HCT116 (cell line): ENCODE results near the gene SHC4. TPM values are rescaled to one million over a fixed set of nuclear protein-coding genes. Genes with fewer than 3 reads are reported as not detected.

Source experiments
- ATAC-seq: fragments of 200-7000 bp; cut with Tn5 transposase; 2 replicates; pipeline ENCODE4 v1.9.1; 2020; ENCODE audit warnings: mild to moderate bottlenecking, moderate library complexity
- BruUV-seq: library from RNA; stranded (reverse); fragments of 400-500 nt; replicated peaks from 2 replicates; lab custom pipeline; 2021; lab: Mats Ljungman, UMichigan
- CTCF ChIA-PET: fragments of 300-600 bp; sonication (Branson Sonifier 250); formaldehyde crosslinking; loops from one replicate; lab custom pipeline; 2021; ENCODE audit warnings: antibody characterized with exemption; lab: Charles Lee
- POLR2A ChIA-PET: fragments of 300-600, 350-600 bp; sonication (Branson Sonifier 250); formaldehyde crosslinking; loops from one replicate; lab custom pipeline; 2021; ENCODE audit warnings: antibody characterized with exemption; lab: Charles Lee
- RAD21 ChIA-PET, 2 experiments: fragments of 300-600 bp; sonication (Branson Sonifier 250); formaldehyde crosslinking; loops; one replicate each; lab custom pipeline; 2023; ENCODE audit warnings: low total read pairs in 2 of 2; ENCODE audit not compliant: uncharacterized antibody in 2 of 2, unreplicated experiment in 2 of 2, low non-redundant PET in 1 of 2; lab: Charles Lee
- DNase-seq: peaks from one replicate; pipeline ENCODE4 v3.0.0-alpha.2; 2010; ENCODE audit warnings: low read depth, low spot score
- H2AFZ ChIP-seq: fragments of 200-600 bp; shearing (Covaris generic), sonication (generic); 2 replicates; pipeline ENCODE4 v1.6.1; 2017; ENCODE audit warnings: low read depth, mixed run types, mixed read lengths, antibody characterized with exemption, low read length; ENCODE audit not compliant: poor library complexity, severe bottlenecking
- H3K27ac ChIP-seq: 2 replicates; pipeline ENCODE4 v1.5.1; 2012; ENCODE audit warnings: low read depth, low read length
- H3K27me3 ChIP-seq: fragments of 200-600 bp; sonication (generic); 2 replicates; pipeline ENCODE4 v1.6.1; 2016; ENCODE audit warnings: mixed run types, low read length, mixed read lengths; ENCODE audit not compliant: insufficient read depth
- H3K36me3 ChIP-seq, 2 experiments: fragments of 200-500 bp in 1 of 2; fragments of 200-600 bp in 1 of 2; sonication (Bioruptor generic) in 1 of 2; sonication (generic) in 1 of 2; 2 replicates each; pipeline versions ENCODE4 v1.5.1 to v1.6.1; 2014 to 2016; ENCODE audit warnings: low read length in 2 of 2, inconsistent platforms in 1 of 2, mixed read lengths in 1 of 2, mixed run types in 1 of 2; ENCODE audit not compliant: insufficient read depth in 2 of 2, control insufficient read depth in 1 of 2
- H3K4me1 ChIP-seq, 2 experiments: fragments of 200-600 bp in 1 of 2; sonication (generic) in 1 of 2; 2 replicates each; pipeline versions ENCODE4 v1.5.1 to v1.6.1; 2012 to 2017; ENCODE audit warnings: low read length in 2 of 2, inconsistent platforms in 1 of 2, mild to moderate bottlenecking in 1 of 2, mixed read lengths in 1 of 2, mixed run types in 1 of 2, moderate library complexity in 1 of 2; ENCODE audit not compliant: insufficient read depth in 2 of 2, control insufficient read depth in 1 of 2
- H3K4me2 ChIP-seq: fragments of 200-600 bp; sonication (generic); 2 replicates; pipeline ENCODE4 v1.6.1; 2017; ENCODE audit warnings: mixed run types, low read length, mixed read lengths
- H3K4me3 ChIP-seq, 2 experiments: fragments of 200-600 bp in 1 of 2; sonication (generic) in 1 of 2; replicated peaks in 1 of 2; 2 replicates each; pipeline ENCODE4 v1.5.1; 2011 to 2016; ENCODE audit warnings: low read length in 2 of 2, control low read depth in 1 of 2, low read depth in 1 of 2, mild to moderate bottlenecking in 1 of 2, mixed read lengths in 1 of 2, mixed run types in 1 of 2
- H3K79me2 ChIP-seq: fragments of 200-600 bp; sonication (generic); 2 replicates; pipeline ENCODE4 v1.6.1; 2017; ENCODE audit warnings: mild to moderate bottlenecking, mixed run types, low read length, moderate library complexity, mixed read lengths; ENCODE audit not compliant: insufficient read depth
- H3K9ac ChIP-seq: fragments of 200-600 bp; sonication (generic); 2 replicates; pipeline ENCODE4 v1.6.1; 2016; ENCODE audit warnings: low read length, mixed read lengths
- H3K9me2 ChIP-seq: fragments of 200-600 bp; sonication (generic), shearing (Covaris generic); 2 replicates; pipeline ENCODE4 v1.6.1; 2017; ENCODE audit warnings: mixed run types, mild to moderate bottlenecking, moderate library complexity; ENCODE audit not compliant: insufficient read depth
- H3K9me3 ChIP-seq, 2 experiments: fragments of 200-500 bp in 1 of 2; fragments of 200-600 bp in 1 of 2; sonication (Bioruptor generic) in 1 of 2; sonication (generic) in 1 of 2; 2 replicates each; pipeline ENCODE4 v1.6.1; 2014 to 2017; ENCODE audit warnings: low read length in 2 of 2, mixed read lengths in 2 of 2, inconsistent platforms in 1 of 2, low read depth in 1 of 2, mild to moderate bottlenecking in 1 of 2, mixed run types in 1 of 2, moderate library complexity in 1 of 2; ENCODE audit not compliant: control insufficient read depth in 1 of 2, insufficient read depth in 1 of 2
- H4K20me1 ChIP-seq: fragments of 200-600 bp; sonication (generic), shearing (Covaris generic); 2 replicates; pipeline ENCODE4 v1.6.1; 2017; ENCODE audit warnings: mixed run types, mild to moderate bottlenecking, moderate library complexity; ENCODE audit not compliant: insufficient read depth
- CBX3 ChIP-seq: IDR thresholded peaks from 2 replicates; pipeline ENCODE4 v1.6.1; 2012; ENCODE audit warnings: low read depth
- ELF1 ChIP-seq: IDR thresholded peaks from 2 replicates; pipeline ENCODE4 v1.6.1; 2012; ENCODE audit warnings: low read depth, borderline replicate concordance
- EZH2phosphoT487 ChIP-seq: fragments of 200-600 bp; IDR thresholded peaks from 2 replicates; pipeline ENCODE4 v1.6.1; 2018; ENCODE audit warnings: antibody characterized with exemption, borderline replicate concordance
- POLR2AphosphoS5 ChIP-seq: IDR thresholded peaks from 2 replicates; pipeline ENCODE4 v1.6.1; 2011; ENCODE audit warnings: mild to moderate bottlenecking, low read depth, low read length, moderate library complexity
- SIN3A ChIP-seq: IDR thresholded peaks from 2 replicates; pipeline ENCODE4 v1.6.1; 2012; ENCODE audit warnings: low read depth
- SP1 ChIP-seq: IDR thresholded peaks from 2 replicates; pipeline ENCODE4 v1.6.1; 2012; ENCODE audit warnings: low read depth
- intact Hi-C: fragments of 100-400 bp; cut with micrococcal nuclease; formaldehyde crosslinking; loops from 2 replicates; pipeline ENCODE4 v1.10.0; 2022
- total RNA-seq: library from RNA; stranded (reverse); gene quantifications from one replicate; pipeline ENCODE4 v1.2.1, GENCODE V29; 2021; ENCODE audit not compliant: unreplicated experiment
- TF ChIP-seq, protein P1 (sequence below), 3 experiments: fragments of 200-600 bp in 1 of 3; sonication (generic) in 1 of 3; IDR thresholded peaks in 2 of 3; conservative IDR thresholded peaks in 1 of 3; 2 replicates each; pipeline ENCODE4 v1.5.1; 2012 to 2017; ENCODE audit warnings: low read depth in 2 of 3, low read length in 2 of 3, antibody characterized with exemption in 1 of 3, borderline replicate concordance in 1 of 3, control low read depth in 1 of 3, mild to moderate bottlenecking in 1 of 3, mixed read lengths in 1 of 3, mixed run types in 1 of 3, moderate library complexity in 1 of 3; ENCODE audit not compliant: insufficient read depth in 1 of 3
- TF ChIP-seq, protein P2 (sequence below): IDR thresholded peaks from 2 replicates; pipeline ENCODE4 v1.6.1; 2012; ENCODE audit warnings: low read depth

Gene SHC4
- total RNA-seq, 1 experiment from 2014 or later = 0.44 TPM

DNA sequence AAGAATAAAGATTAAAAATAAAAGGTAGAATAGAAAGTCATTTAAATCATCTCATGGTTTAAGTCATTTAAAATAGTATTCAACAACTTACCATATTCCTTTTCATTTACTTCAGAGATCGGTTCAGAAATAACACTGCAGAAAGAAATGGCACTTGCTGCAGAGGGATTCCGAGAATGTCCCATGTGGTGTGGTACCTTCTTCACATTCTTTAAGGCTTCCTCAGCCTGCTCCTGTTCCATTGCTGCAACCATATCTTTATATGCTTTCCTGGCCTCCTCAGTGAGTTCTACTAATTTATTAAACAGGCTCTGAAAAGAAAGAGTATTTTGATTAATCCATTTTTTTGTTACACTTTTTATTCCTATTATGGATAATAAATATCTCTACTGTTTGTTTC lies 32.6 kb upstream of the SHC4 start:
- no peak overlapping the region for H3K27ac ChIP-seq
- peaks cover 0 to 15% of the 10 kb centered on the region in 2 experiments; a peak in 2 of 4 replicates for H3K36me3 ChIP-seq
- no peaks in the 10 kb centered on the region for H3K79me2 ChIP-seq
- no peaks in the 10 kb centered on the region for H3K9me2 ChIP-seq
- no peaks in the 10 kb centered on the region for H3K9me3 ChIP-seq
- H4K20me1 ChIP-seq = no peaks in the 10 kb centered on the region
- no peaks in the 10 kb centered on the region for H3K27me3 ChIP-seq
- BruUV-seq = no TSS peak
- no peak overlapping the region for H3K4me2 ChIP-seq
- ChIA-PET POLR2A (no interaction called here), RAD21 (no interaction called here), CTCF (no interaction called here)
- TF ChIP-seq POLR2AphosphoS5 (no peak), ELF1 (no peak), CBX3 (no peak), EZH2phosphoT487 (no peak), SP1 (no peak), SIN3A (no peak)
- TF ChIP-seq, protein P1, sequence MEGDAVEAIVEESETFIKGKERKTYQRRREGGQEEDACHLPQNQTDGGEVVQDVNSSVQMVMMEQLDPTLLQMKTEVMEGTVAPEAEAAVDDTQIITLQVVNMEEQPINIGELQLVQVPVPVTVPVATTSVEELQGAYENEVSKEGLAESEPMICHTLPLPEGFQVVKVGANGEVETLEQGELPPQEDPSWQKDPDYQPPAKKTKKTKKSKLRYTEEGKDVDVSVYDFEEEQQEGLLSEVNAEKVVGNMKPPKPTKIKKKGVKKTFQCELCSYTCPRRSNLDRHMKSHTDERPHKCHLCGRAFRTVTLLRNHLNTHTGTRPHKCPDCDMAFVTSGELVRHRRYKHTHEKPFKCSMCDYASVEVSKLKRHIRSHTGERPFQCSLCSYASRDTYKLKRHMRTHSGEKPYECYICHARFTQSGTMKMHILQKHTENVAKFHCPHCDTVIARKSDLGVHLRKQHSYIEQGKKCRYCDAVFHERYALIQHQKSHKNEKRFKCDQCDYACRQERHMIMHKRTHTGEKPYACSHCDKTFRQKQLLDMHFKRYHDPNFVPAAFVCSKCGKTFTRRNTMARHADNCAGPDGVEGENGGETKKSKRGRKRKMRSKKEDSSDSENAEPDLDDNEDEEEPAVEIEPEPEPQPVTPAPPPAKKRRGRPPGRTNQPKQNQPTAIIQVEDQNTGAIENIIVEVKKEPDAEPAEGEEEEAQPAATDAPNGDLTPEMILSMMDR (IDR thresholded peaks at IDR 0.05 in 2 of 3, conservative IDR thresholded peaks at IDR 0.05 in 1 of 3; ENCODE audit: borderline replicate concordance in 1 of 3, insufficient read depth in 1 of 3, low read depth in 2 of 3, low read length in 2 of 3) = no peak
- TF ChIP-seq, protein P2, sequence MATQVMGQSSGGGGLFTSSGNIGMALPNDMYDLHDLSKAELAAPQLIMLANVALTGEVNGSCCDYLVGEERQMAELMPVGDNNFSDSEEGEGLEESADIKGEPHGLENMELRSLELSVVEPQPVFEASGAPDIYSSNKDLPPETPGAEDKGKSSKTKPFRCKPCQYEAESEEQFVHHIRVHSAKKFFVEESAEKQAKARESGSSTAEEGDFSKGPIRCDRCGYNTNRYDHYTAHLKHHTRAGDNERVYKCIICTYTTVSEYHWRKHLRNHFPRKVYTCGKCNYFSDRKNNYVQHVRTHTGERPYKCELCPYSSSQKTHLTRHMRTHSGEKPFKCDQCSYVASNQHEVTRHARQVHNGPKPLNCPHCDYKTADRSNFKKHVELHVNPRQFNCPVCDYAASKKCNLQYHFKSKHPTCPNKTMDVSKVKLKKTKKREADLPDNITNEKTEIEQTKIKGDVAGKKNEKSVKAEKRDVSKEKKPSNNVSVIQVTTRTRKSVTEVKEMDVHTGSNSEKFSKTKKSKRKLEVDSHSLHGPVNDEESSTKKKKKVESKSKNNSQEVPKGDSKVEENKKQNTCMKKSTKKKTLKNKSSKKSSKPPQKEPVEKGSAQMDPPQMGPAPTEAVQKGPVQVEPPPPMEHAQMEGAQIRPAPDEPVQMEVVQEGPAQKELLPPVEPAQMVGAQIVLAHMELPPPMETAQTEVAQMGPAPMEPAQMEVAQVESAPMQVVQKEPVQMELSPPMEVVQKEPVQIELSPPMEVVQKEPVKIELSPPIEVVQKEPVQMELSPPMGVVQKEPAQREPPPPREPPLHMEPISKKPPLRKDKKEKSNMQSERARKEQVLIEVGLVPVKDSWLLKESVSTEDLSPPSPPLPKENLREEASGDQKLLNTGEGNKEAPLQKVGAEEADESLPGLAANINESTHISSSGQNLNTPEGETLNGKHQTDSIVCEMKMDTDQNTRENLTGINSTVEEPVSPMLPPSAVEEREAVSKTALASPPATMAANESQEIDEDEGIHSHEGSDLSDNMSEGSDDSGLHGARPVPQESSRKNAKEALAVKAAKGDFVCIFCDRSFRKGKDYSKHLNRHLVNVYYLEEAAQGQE = no peak
- H2AFZ ChIP-seq = no peak overlapping the region
- intact Hi-C loops = no loop called here
- no peak overlapping the region for H3K4me3 ChIP-seq
- H3K4me1 ChIP-seq = no peaks in the 10 kb centered on the region
- no peak overlapping the region for H3K9ac ChIP-seq
- DNase-seq = no peak
- no peak for ATAC-seq
